Ascending aorta (tissue), 2 donors: ENCODE results near the gene DAO. TPM values are rescaled to one million over a fixed set of nuclear protein-coding genes. Genes with fewer than 3 reads are reported as not detected.

Experiments
- DNase-seq, 2 donors: peaks; one replicate each; pipeline ENCODE4 v3.0.0-alpha.2; 2019; ENCODE audit warnings: low spot score in 2 of 2
- H3K27ac ChIP-seq, 2 donors: fragments of 200-600 bp; sonication (generic); one replicate each; pipeline ENCODE4 v1.5.1; 2016 to 2017; ENCODE audit warnings: mild to moderate bottlenecking in 1 of 2
- H3K27me3 ChIP-seq: fragments of 200-600 bp; sonication (generic); one replicate; pipeline ENCODE4 v1.5.1; 2017
- H3K36me3 ChIP-seq, 2 donors: fragments of 200-600 bp; sonication (generic); one replicate each; pipeline ENCODE4 v1.5.1; 2016
- H3K4me1 ChIP-seq, 2 donors: fragments of 200-600 bp; sonication (generic); one replicate each; pipeline ENCODE4 v1.5.1; 2016 to 2017; ENCODE audit warnings: mild to moderate bottlenecking in 1 of 2
- H3K4me3 ChIP-seq, 2 donors: fragments of 200-600 bp; sonication (generic); one replicate each; pipeline ENCODE4 v1.5.1; 2016 to 2017; ENCODE audit warnings: mild to moderate bottlenecking in 1 of 2
- H3K9me3 ChIP-seq, 2 donors: fragments of 200-600 bp; sonication (generic); one replicate each; pipeline ENCODE4 v1.5.1; 2016
- CTCF ChIP-seq, 3 experiments: fragments of 200-600 bp in 2 of 3; fragments of 450-650 bp in 1 of 3; sonication (generic) in 2 of 3; IDR thresholded peaks; one replicate each; pipeline ENCODE4 v1.5.1; 2016 to 2019; ENCODE audit warnings: antibody characterized with exemption in 3 of 3, mild to moderate bottlenecking in 1 of 3, moderate library complexity in 1 of 3
- intact Hi-C: fragments of 100-400 bp; cut with DNase I; formaldehyde crosslinking; loops from one replicate; pipeline ENCODE4 v1.15.1; 2023
- total RNA-seq: library from RNA; depleted of rRNA; stranded (reverse); fragments of >200 nt; gene quantifications from one replicate; pipeline ENCODE4 v1.1.0, GENCODE V29; 2016

DAO gene
- total RNA-seq, 1 donor from 2014 or later = not detected

GRCh38 chr12:108930155-108930554, 50.3 kb downstream of the DAO start:
- intact Hi-C loops = no loop called here
- no peak overlapping the region for H3K27ac ChIP-seq
- DNase-seq = no peak
- H3K4me3 ChIP-seq = no peak overlapping the region
- no peaks in the 10 kb centered on the region for H3K36me3 ChIP-seq
- no peaks in the 10 kb centered on the region for H3K4me1 ChIP-seq
- TF ChIP-seq CTCF (IDR thresholded peaks at IDR 0.05) = no peak
- no peaks in the 10 kb centered on the region for H3K9me3 ChIP-seq
- no peaks in the 10 kb centered on the region for H3K27me3 ChIP-seq

DNA sequence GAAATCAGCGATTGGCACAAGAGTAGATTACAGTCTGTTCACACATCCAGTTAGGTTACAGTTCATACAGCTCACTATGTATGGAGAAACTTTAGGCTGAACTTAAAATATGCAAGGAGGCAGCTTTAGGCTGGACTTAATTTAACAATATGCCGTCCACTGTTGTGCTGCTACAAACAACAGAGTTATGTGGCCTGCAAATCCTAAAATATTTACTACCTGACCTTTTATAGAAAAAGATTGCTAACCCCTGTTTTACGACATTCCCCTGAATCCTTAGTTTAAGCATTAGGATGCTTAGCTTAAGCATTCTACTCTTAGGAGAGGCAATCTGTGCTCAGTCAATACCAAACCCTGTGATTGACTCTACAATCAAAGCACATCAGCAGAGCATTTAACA, 50.9 kb downstream of the DAO start:
- no peak for DNase-seq
- intact Hi-C loops = no loop called here
- Histone ChIP-seq H3K9me3 (no peaks in the 10 kb centered on the region), H3K27me3 (no peaks in the 10 kb centered on the region), H3K27ac (no peak overlapping the region), H3K36me3 (no peaks in the 10 kb centered on the region), H3K4me3 (no peak overlapping the region), H3K4me1 (no peaks in the 10 kb centered on the region)
- no peak for TF ChIP-seq CTCF (IDR thresholded peaks at IDR 0.05)

DNA sequence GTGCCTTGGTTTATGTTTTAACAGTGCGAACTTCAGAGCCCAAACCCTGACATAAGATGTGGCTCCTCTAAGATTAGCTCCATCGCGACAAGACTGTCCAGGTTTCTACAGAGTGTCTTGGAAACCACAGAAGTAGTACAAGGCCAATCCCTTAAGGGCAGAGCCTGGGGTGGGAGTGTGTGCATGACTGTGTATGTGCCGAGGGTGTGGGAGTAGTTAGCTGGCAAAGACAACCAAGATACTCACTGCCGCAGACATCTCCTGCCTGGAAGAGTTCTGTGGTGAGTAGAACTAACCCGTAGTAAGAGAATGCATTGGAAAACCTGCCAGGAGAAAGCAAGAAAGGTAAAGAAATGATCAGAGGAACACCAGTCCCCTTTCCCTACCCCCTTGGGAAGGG, 54.1 kb downstream of the DAO start:
- no peak for TF ChIP-seq CTCF (IDR thresholded peaks at IDR 0.05)
- Histone ChIP-seq H3K27ac (no peak overlapping the region), H3K27me3 (no peaks in the 10 kb centered on the region), H3K4me3 (no peak overlapping the region), H3K36me3 (no peaks in the 10 kb centered on the region), H3K4me1 (no peaks in the 10 kb centered on the region), H3K9me3 (no peaks in the 10 kb centered on the region)
- DNase-seq = no peak
- intact Hi-C loops = no loop called here

DNA sequence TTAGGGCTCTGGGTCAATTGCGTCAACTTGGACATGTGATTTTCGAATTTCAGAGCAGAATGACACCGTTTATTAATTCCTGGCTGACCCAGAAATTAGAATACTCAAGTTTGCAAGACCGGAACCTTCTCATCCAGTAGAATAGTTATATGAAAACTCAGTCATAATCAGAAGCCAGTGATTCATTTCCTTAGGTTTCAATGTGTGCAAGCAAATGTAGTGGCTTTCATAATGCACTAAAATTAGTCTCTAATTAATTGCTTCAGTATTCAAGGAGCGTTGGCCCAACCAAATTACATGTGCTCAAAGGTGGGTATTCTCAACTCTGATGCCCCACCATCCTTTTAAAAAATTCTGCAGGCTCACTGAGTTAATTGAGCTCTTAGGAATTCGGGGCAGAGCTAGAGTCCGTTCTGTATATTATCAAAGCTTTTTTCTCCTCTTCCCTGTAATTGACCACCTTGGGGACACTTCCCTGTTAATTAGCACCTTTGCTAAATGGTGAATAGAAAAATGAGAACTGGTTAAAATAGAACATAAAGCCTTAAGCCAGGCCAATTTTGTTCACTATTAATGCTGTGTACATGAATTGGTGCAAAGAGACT, 55.4 kb downstream of the DAO start:
- no peak for TF ChIP-seq CTCF (IDR thresholded peaks at IDR 0.05)
- Histone ChIP-seq H3K27ac (no peak overlapping the region), H3K36me3 (no peaks in the 10 kb centered on the region), H3K4me3 (no peak overlapping the region), H3K4me1 (no peaks in the 10 kb centered on the region), H3K9me3 (no peaks in the 10 kb centered on the region), H3K27me3 (no peaks in the 10 kb centered on the region)
- intact Hi-C loops = no loop called here
- DNase-seq = no peak

GRCh38 chr12:108938247-108938924, 58.5 kb downstream of the DAO start:
- no peak overlapping the region for H3K4me3 ChIP-seq
- intact Hi-C loops = no loop called here
- H3K27ac ChIP-seq = no peak overlapping the region
- no peaks in the 10 kb centered on the region for H3K36me3 ChIP-seq
- no peak for DNase-seq
- no peak for TF ChIP-seq CTCF (IDR thresholded peaks at IDR 0.05)
- no peaks in the 10 kb centered on the region for H3K9me3 ChIP-seq
- no peaks in the 10 kb centered on the region for H3K4me1 ChIP-seq
- H3K27me3 ChIP-seq = no peaks in the 10 kb centered on the region
